CD14-positive monocyte (primary cell): ENCODE measurements around the gene YWHAB. TPM values are rescaled to one million over a fixed set of nuclear protein-coding genes. Genes with fewer than 3 reads are reported as not detected.

Experiments used
- DNase-seq, 3 donors: peaks; one replicate each; pipeline ENCODE4 v3.0.0-alpha.2; 2011 to 2022
- H2AFZ ChIP-seq: 2 replicates; pipeline ENCODE4 v1.6.0; 2012; ENCODE audit warnings: mild to moderate bottlenecking, low read depth, low read length, inconsistent platforms; ENCODE audit not compliant: insufficient read depth, poor library complexity, severe bottlenecking
- H3K27ac ChIP-seq, 2 donors: 1 replicate in 1 of 2; 2 replicates in 1 of 2; pipeline ENCODE4 v1.5.1; 2012 to 2013; ENCODE audit warnings: low read length in 2 of 2, control low read depth in 1 of 2, inconsistent platforms in 1 of 2, low read depth in 1 of 2, mild to moderate bottlenecking in 1 of 2
- H3K27me3 ChIP-seq, 2 donors: one replicate each; pipeline versions ENCODE4 v1.6.0 to v1.6.1; 2011 to 2013; ENCODE audit warnings: low read length in 2 of 2; ENCODE audit not compliant: control insufficient read depth in 2 of 2, insufficient read depth in 2 of 2
- H3K36me3 ChIP-seq, 2 donors: replicated peaks in 1 of 2; 1 replicate in 1 of 2; 2 replicates in 1 of 2; pipeline versions ENCODE4 v1.5.1 to v1.6.1; 2012 to 2013; ENCODE audit warnings: low read length in 2 of 2, control low read depth in 1 of 2, inconsistent platforms in 1 of 2, mild to moderate bottlenecking in 1 of 2; ENCODE audit not compliant: insufficient read depth in 2 of 2, control insufficient read depth in 1 of 2
- H3K4me1 ChIP-seq, 2 donors: 1 replicate in 1 of 2; 2 replicates in 1 of 2; pipeline versions ENCODE4 v1.5.1 to v1.6.1; 2012 to 2013; ENCODE audit warnings: low read length in 2 of 2, control low read depth in 1 of 2, inconsistent platforms in 1 of 2, mild to moderate bottlenecking in 1 of 2, moderate library complexity in 1 of 2; ENCODE audit not compliant: insufficient read depth in 2 of 2, control insufficient read depth in 1 of 2
- H3K4me2 ChIP-seq: replicated peaks from 2 replicates; pipeline ENCODE3; 2012; ENCODE audit warnings: low read length, moderate library complexity, mild to moderate bottlenecking; ENCODE audit not compliant: poor library complexity, severe bottlenecking; ENCODE audit errors: extremely low read depth
- H3K4me3 ChIP-seq, 3 experiments: fragments of 200-600 bp in 1 of 3; sonication (generic) in 1 of 3; replicated peaks in 1 of 3; 1 replicate in 2 of 3; 2 replicates in 1 of 3; pipeline ENCODE4 v1.5.1; 2011 to 2013; ENCODE audit warnings: low read length in 3 of 3, mild to moderate bottlenecking in 3 of 3, control low read depth in 2 of 3, low read depth in 2 of 3, inconsistent platforms in 1 of 3, moderate library complexity in 1 of 3
- H3K79me2 ChIP-seq: 2 replicates; pipeline ENCODE4 v1.6.0; 2012; ENCODE audit warnings: mild to moderate bottlenecking, control low read depth, inconsistent platforms, low read length, moderate library complexity; ENCODE audit not compliant: insufficient read depth
- H3K9ac ChIP-seq: 2 replicates; pipeline ENCODE4 v1.6.0; 2017; ENCODE audit warnings: low read length, mild to moderate bottlenecking; ENCODE audit not compliant: insufficient read depth, poor library complexity, severe bottlenecking
- H3K9me3 ChIP-seq, 2 donors: replicated peaks in 1 of 2; 1 replicate in 1 of 2; 2 replicates in 1 of 2; pipeline versions ENCODE4 v1.5.1 to v1.6.1; 2012 to 2013; ENCODE audit warnings: low read length in 2 of 2, control low read depth in 1 of 2; ENCODE audit not compliant: control insufficient read depth in 1 of 2, insufficient read depth in 1 of 2
- H4K20me1 ChIP-seq: 2 replicates; pipeline ENCODE4 v1.6.0; 2012; ENCODE audit warnings: mild to moderate bottlenecking, low read length, control low read depth, moderate library complexity; ENCODE audit not compliant: insufficient read depth
- H3K27ac Mint-ChIP-seq, 7 donors: one replicate each; pipeline ENCODE4 v1.8.0; 2020; ENCODE audit warnings: mild to moderate bottlenecking in 7 of 7, mixed read lengths in 7 of 7, moderate library complexity in 6 of 7, inconsistent platforms in 2 of 7
- H3K27me3 Mint-ChIP-seq, 3 donors: one replicate each; pipeline ENCODE4 v1.8.0; 2021 to 2022; ENCODE audit warnings: low read depth in 3 of 3, mild to moderate bottlenecking in 3 of 3, mixed read lengths in 3 of 3, moderate library complexity in 3 of 3, inconsistent platforms in 1 of 3
- H3K36me3 Mint-ChIP-seq, 2 donors: one replicate each; pipeline ENCODE4 v1.8.0; 2020; ENCODE audit warnings: mixed read lengths in 2 of 2, inconsistent platforms in 1 of 2, mild to moderate bottlenecking in 1 of 2
- H3K4me1 Mint-ChIP-seq: one replicate; pipeline ENCODE4 v1.8.0; 2020; ENCODE audit warnings: mild to moderate bottlenecking, mixed read lengths
- H3K4me3 Mint-ChIP-seq, 2 donors: one replicate each; pipeline ENCODE4 v1.8.0; 2020; ENCODE audit warnings: mild to moderate bottlenecking in 2 of 2, mixed read lengths in 2 of 2, moderate library complexity in 1 of 2
- H3K9me3 Mint-ChIP-seq, 7 donors: one replicate each; pipeline ENCODE4 v1.8.0; 2020 to 2022; ENCODE audit warnings: mixed read lengths in 7 of 7, mild to moderate bottlenecking in 6 of 7, moderate library complexity in 6 of 7, inconsistent platforms in 2 of 7
- CTCF ChIP-seq: fragments of 200-600 bp; IDR thresholded peaks from one replicate; pipeline ENCODE4 v1.8.0; 2022; ENCODE audit warnings: antibody characterized with exemption, mild to moderate bottlenecking
- WGBS: methylation state at CpG from one replicate; pipeline ENCODE4 v1.1.5; 2013; ENCODE audit warnings: missing lambda C conversion rate; ENCODE audit not compliant: insufficient coverage; 5-methylcytosine and 5-hydroxymethylcytosine counted together
- intact Hi-C, 2 donors: fragments of 100-400 bp; cut with micrococcal nuclease; formaldehyde crosslinking; loops; one replicate each; pipeline versions ENCODE4 v1.15.0 to v1.15.1; 2023
- polyA plus RNA-seq, 3 donors: library from polyadenylated mRNA; depleted of rRNA in 1 of 3; unstranded in 2 of 3; stranded (reverse) in 1 of 3; fragments of 300-500 nt in 2 of 3; fragments of >200 nt in 1 of 3; fragmentation: Illumina TruSeq in 2 of 3; gene quantifications; 1 replicate in 2 of 3; 2 replicates in 1 of 3; pipeline ENCODE4 v1.2.3, GENCODE V29; 2012 to 2021

YWHAB gene
- polyA plus RNA-seq, 3 donors = 126 to 654 (median 504) TPM

DNA sequence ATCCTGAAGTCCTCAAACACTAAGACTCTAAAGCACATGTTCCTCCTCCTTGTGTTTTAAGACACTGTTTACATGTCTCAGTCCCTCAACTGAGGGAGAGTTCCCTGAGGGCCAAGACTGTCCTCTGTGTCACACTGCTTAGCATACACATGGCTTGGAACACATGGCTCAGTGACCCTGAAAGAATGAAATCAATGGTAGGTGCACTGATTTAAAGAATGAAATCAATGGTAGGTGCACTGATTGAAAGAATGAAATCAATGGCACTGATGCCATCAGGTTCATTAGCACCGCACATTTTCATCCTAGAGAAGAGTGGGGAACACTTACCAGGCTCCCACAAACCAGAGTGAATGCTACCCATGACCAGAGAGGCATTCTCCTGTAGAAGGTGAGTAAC is 64.9 kb downstream of the YWHAB start:
- intact Hi-C loops = no loop called here
- Histone ChIP-seq H3K27me3 (no peaks in the 10 kb centered on the region), H3K9ac (no peak overlapping the region), H3K4me1 (peaks cover 8 to 14% of the 10 kb centered on the region in 2 donors), H3K9me3 (no peaks in the 10 kb centered on the region), H3K4me3 (no peak overlapping the region), H3K27ac (no peak overlapping the region), H3K4me2 (no peak overlapping the region), H4K20me1 (no peaks in the 10 kb centered on the region), H3K79me2 (no peaks in the 10 kb centered on the region), H2AFZ (no peak overlapping the region), H3K36me3 (peaks cover 68 to 93% of the 10 kb centered on the region in 2 donors)
- Mint-ChIP-seq H3K9me3 (no peaks in the 10 kb centered on the region), H3K27me3 (peaks cover 0 to 2% (median 0%) of the 10 kb centered on the region in 3 donors), H3K4me1 (peaks cover 26% of the 10 kb centered on the region), H3K36me3 (peaks cover 73 to 82% of the 10 kb centered on the region in 2 donors), H3K4me3 (no peak overlapping the region), H3K27ac (no peak overlapping the region)
- no peak for TF ChIP-seq CTCF
- no peak for DNase-seq
- no CpG with 5 or more reads among the region's 1 CpG for WGBS

DNA sequence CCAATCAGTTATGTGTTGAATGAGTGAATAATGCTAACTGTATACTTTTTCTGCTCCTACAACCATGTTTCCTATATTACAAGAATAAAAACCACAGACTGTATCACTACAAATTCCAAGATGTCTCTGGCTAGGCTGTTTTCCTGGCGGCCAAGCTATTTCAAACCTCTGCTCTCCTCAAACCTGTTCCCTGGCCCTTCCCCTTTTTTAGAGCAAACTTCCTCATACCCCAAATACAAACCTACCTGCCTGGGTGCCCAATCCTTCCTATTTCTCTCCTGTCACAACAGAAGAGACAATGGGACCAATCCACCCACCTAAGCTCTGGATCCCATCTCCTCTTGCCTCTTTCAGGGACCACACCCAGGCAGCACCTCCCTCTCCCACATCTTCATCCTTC is 67.2 kb downstream of the YWHAB start:
- DNase-seq = no peak
- Mint-ChIP-seq H3K27me3 (no peaks in the 10 kb centered on the region), H3K4me3 (no peak overlapping the region), H3K27ac (peak overlapping the region in 1 of 7 donors; percentile 69), H3K4me1 (peaks cover 23% of the 10 kb centered on the region), H3K36me3 (peaks cover 72 to 85% of the 10 kb centered on the region in 2 donors), H3K9me3 (no peaks in the 10 kb centered on the region)
- Histone ChIP-seq H2AFZ (no peak overlapping the region), H3K27ac (no peak overlapping the region), H3K4me2 (no peak overlapping the region), H3K27me3 (no peaks in the 10 kb centered on the region), H4K20me1 (no peaks in the 10 kb centered on the region), H3K36me3 (peaks cover 63 to 87% of the 10 kb centered on the region in 2 donors), H3K4me3 (no peak overlapping the region), H3K9me3 (no peaks in the 10 kb centered on the region), H3K79me2 (peaks cover 5% of the 10 kb centered on the region), H3K4me1 (peaks cover 0 to 8% of the 10 kb centered on the region in 2 donors), H3K9ac (no peak overlapping the region)
- WGBS = 63% methylated on average over 1 of the region's 1 CpG
- no peak for TF ChIP-seq CTCF
- intact Hi-C loops = no loop called here
